ENCODE data around the gene LAD1.

The LAD1 gene, protein sequence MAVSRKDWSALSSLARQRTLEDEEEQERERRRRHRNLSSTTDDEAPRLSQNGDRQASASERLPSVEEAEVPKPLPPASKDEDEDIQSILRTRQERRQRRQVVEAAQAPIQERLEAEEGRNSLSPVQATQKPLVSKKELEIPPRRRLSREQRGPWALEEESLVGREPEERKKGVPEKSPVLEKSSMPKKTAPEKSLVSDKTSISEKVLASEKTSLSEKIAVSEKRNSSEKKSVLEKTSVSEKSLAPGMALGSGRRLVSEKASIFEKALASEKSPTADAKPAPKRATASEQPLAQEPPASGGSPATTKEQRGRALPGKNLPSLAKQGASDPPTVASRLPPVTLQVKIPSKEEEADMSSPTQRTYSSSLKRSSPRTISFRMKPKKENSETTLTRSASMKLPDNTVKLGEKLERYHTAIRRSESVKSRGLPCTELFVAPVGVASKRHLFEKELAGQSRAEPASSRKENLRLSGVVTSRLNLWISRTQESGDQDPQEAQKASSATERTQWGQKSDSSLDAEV
- 0 reads per million in 2 donors for total RNA-seq

DNA sequence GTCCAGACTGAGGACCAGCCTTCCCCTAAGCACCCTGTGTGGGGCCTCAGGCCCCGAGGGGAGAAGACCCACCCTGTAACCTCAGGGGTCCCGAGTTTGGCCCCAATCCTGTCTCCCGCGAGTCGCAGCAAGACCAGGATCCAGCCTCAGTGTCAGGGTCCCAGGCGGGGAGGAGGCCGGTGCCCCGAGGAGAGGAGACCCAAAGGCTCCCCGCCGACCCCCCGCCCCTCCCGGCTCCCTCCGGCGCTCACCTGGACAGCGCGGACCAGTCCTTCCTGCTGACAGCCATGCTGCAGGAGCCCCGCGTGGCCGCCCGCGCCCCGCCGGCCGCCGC is at the start of gene LAD1:
LAD1 (minus strand) TSS at position 307 of the 334 bp plus-strand sequence; CDS start at position 289, 18 bp downstream.
- DNase-seq: no peak

- peak; percentile 41 for DNase-seq
Observed at GRCh38 chr1:201447903-201448871, 49.1 kb upstream of the LAD1 start.

GRCh38 chr1:201445310-201445709 is 46.2 kb upstream of the LAD1 start:
- DNase-seq: no peak

GRCh38 chr1:201444792-201445191 is 45.7 kb upstream of the LAD1 start:
- no peak for DNase-seq

GRCh38 chr1:201443747-201444146 is 44.6 kb upstream of the LAD1 start:
- DNase-seq: no peak

DNA sequence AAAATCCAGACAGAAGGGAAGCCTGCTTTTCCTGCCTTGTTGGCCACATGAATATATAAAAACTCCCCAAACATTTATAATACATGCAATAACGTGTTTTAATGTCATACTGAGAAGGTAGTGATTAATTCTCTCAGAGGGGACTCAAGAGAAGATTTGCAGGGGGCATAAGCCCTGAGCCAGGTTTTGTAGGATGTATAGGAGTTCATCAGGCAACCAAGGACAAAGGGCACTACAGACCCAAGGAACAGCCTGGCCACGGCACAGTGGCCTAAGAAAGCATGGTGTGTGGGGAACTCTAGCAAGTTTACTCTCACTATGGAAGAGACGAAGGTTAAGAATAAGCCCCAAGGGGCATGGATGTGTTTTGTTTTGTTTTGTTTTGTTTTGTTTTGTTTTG is 37.8 kb upstream of the LAD1 start:
- DNase-seq: no peak

GRCh38 chr1:201436393-201436792 is 37.3 kb upstream of the LAD1 start:
- DNase-seq: no peak

DNA sequence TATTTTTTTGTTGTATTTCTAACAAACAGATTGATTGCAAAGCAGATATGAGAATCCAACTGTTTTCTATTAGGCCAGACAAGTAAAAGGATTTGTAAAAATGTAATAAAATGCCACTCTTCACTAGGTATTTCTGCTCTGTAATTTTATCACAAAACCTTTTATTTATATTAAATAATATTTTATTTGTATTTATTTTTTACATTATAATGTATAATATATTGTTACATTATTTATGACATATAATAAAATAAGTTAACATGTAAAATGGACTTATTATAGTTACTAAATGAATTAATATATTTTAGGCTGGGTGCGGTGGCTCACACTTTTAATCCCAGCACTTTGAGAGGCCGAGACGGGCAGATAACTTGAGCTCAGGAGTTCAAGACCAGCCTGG is 35.1 kb upstream of the LAD1 start:
- DNase-seq: no peak

DNA sequence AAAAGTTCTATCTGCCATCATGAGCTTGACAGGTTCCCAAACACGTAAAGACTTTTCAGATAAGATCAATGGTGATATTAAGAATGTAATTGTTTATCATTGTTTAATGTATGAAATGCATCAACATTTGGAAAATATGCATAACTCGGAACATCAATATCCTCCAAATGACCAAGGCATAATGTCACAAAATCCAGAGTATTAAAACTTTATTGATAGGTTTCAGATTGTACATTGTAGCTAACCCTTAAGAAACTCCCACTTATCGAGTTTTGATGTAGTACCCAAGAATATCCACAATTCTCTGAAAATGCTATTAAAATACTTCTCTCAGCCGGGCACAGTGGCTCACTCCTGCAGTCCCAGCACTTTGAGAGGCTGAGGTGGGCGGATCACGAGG is 34.5 kb upstream of the LAD1 start:
- DNase-seq: no peak

- no peak for DNase-seq
Observed at GRCh38 chr1:201430776-201431175, 31.7 kb upstream of the LAD1 start.

GRCh38 chr1:201429736-201430501 is 30.8 kb upstream of the LAD1 start:
- no peak for DNase-seq

GRCh38 chr1:201427963-201428362 is 28.8 kb upstream of the LAD1 start:
- no peak for DNase-seq

GRCh38 chr1:201426479-201427310 is 27.6 kb upstream of the LAD1 start:
- no peak for DNase-seq

DNA sequence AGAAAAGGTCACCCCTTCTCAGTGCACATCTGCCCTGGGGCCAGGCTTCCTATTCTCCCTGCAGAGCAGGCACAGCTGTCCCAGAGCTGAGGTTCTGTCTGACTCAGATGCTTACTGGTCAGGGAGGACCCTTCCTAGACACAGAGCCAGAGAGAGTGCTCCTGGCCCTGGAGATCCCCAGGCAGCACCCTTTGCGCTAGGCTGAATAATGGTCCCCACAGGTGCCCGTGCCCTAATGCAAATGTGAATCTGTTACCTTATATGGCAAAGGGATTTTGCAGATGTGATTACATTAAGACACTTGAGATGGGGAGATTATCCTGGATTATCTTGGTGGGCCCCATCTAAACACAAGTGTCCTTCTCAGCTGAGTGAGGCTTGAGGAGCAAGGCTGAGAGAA is 25.0 kb upstream of the LAD1 start:
- DNase-seq: no peak

DNA sequence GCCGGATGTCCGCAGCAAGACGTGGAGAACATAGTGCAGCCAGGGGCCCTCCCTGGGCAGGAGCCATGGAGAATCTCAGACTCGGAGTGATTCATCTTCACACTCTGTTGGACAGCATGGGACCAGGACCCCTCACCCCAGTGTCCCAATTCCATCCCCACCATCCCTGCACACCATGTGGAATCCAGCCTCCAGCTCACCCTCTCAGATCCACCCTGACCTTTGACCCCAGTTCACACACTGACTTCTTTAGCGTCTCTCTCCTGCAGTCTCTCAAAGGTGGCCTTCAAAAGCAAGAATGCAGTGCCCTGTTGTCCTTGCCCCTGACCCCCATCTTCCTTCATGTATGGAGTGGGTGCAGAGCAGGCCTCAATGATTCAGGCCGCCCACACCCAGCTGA is 24.5 kb upstream of the LAD1 start:
- DNase-seq: no peak

DNA sequence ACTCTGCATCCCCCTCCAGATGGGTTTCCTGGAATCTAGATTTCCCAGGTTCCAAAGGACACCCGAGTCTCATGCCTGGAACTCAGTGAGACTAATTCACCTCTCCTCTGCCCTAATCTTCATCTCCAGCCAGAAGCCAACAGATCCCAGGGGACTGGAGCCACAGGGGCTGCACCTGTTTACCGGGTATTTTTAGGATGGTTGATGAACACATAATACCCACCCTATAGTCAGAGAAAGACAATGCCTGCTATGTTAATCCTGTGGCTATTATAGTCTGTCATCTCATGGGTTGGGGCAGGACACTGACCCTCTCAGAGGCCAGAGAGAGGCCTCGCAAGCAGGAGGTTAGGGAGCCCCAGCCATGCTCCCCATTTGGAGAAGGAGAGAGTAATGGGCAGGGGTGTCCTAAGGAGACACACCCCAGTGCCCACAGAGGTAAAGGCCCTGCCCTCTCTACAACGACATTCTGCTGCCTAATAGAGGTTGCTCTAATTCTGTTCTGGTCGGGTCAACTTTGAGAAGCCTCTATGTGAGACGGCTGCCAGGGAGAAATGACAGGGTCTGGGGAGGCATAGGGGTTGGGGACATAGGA is 23.4 kb upstream of the LAD1 start:
- no peak for DNase-seq

DNA sequence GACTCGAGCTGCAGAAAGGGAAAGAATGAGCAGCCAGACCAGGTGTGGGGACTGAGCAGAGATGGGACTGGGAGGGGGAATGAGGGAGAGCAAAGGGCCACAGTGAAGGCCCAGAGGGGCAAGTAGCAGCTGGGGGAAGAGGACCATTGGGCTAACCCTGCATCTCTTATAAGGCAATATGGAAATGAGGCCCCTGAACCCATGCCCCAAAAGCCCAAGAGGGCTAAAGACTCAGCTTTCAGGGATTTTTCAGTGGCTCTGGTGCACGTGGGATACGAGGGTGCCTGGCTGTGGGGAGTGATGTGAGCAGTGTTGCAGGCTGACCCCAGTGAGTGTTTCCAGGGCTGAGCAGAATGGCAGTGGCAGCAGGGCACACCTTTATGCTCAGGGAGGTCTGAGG is 22.9 kb upstream of the LAD1 start:
- DNase-seq: no peak

DNA sequence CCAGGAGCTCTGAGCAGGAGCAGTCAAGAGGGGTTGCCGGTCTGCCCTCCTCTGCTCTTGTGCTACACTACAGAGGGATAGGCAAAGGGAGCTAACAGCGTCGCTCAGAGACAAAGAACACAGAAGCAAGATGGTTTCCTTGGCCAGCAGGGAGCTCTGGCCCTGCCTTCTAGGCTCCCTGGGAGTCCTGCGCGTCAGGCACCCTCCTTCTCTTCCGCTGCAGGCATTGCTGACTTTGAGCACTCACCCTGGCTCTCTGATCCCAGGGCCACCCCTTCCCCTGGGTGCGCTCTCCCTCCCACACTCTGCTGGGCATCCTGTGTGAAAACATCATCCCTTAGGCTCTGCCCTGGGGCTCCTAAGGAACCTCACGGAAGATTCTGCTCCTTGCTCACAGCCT is 21.9 kb upstream of the LAD1 start:
- DNase-seq: no peak

DNA sequence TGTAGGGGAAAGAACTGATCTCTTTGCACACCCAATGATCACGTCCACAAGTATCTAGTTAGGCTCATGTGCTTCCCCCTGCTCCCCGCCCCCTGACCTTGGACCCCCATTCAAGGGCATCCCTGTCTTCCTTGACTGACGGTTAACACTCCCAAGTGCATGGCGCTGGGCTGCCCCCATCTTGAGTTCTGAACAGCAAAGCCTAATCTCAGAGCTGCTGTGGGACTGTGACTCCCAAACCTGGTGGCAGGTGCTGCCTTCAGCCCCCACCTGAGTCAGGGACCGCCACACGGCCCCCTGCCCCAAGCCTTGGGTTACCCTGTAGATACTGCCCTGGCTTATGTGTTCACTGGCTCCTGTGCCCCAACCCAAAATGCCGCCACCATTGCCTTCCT is 21.5 kb upstream of the LAD1 start:
- no peak for DNase-seq

GRCh38 chr1:201419746-201420607 is 20.9 kb upstream of the LAD1 start:
- no peak for DNase-seq

DNA sequence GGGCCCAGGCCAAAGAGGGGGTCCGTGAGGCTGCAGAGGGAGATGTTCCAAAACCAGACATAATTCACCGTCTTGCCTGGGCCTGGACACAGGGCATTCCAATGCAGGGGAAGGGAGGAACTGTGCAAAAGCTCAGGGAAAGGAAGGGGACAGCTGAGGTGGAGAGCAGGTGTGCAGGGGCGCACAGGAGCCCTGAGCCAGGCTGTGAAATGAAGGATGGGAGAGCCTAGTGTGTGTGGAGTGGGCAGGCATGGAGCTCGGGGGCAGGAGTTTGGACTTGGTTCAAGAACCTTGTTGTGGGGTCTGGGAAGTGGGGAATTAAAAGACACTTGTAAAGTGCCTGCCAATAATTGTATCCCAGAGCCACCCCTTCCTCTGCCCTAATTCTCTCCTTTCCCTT is 20.1 kb upstream of the LAD1 start:
- DNase-seq: no peak

Data from T-helper 9 cell (primary cell).